Ishikawa (cell line): ENCODE results near the gene CTXN1.

Experiments used
- CEBPB ChIP-seq: IDR thresholded peaks from 2 replicates; pipeline ENCODE4 v1.6.1; 2012
- CREB1 ChIP-seq: IDR thresholded peaks from 2 replicates; pipeline ENCODE4 v1.6.1; 2012; ENCODE audit warnings: low read depth
- EGR1 ChIP-seq: IDR thresholded peaks from 2 replicates; pipeline ENCODE4 v1.6.1; 2012
- EP300 ChIP-seq: IDR thresholded peaks from 2 replicates; pipeline ENCODE4 v1.6.1; 2012; ENCODE audit warnings: borderline replicate concordance
- FOXM1 ChIP-seq: IDR thresholded peaks from 2 replicates; pipeline ENCODE4 v1.6.1; 2012; ENCODE audit warnings: low read depth, borderline replicate concordance
- MAX ChIP-seq: IDR thresholded peaks from 2 replicates; pipeline ENCODE4 v1.6.1; 2012
- NFIC ChIP-seq: IDR thresholded peaks from 2 replicates; pipeline ENCODE4 v1.6.1; 2012
- RAD21 ChIP-seq: IDR thresholded peaks from 2 replicates; pipeline ENCODE4 v1.6.1; 2012; ENCODE audit warnings: low read depth
- REST ChIP-seq: IDR thresholded peaks from 2 replicates; pipeline ENCODE4 v1.6.1; 2012; ENCODE audit warnings: low read depth, mild to moderate bottlenecking
- TAF1 ChIP-seq: IDR thresholded peaks from 2 replicates; pipeline ENCODE4 v1.6.1; 2012; ENCODE audit warnings: low read depth, mild to moderate bottlenecking
- TCF12 ChIP-seq: IDR thresholded peaks from 2 replicates; pipeline ENCODE4 v1.6.1; 2012; ENCODE audit warnings: low read depth
- TEAD4 ChIP-seq: IDR thresholded peaks from 2 replicates; pipeline ENCODE4 v1.6.1; 2012
- USF1 ChIP-seq: IDR thresholded peaks from 2 replicates; pipeline ENCODE4 v1.6.1; 2012
- YY1 ChIP-seq: IDR thresholded peaks from 2 replicates; pipeline ENCODE4 v1.6.1; 2012; ENCODE audit warnings: low read depth
- ZBTB7A ChIP-seq: IDR thresholded peaks from 2 replicates; pipeline ENCODE4 v1.6.1; 2012; ENCODE audit warnings: low read depth

CTXN1 gene

GRCh38 chr19:7908078-7908699 lies 17.7 kb downstream of the CTXN1 start:
- TF ChIP-seq USF1 (no peak), CEBPB (no peak), EGR1 (no peak), NFIC (no peak)

- no peak for TF ChIP-seq CREB1
- no peak for TF ChIP-seq REST
- TF ChIP-seq YY1 = no peak
- no peak for TF ChIP-seq EP300
- TF ChIP-seq FOXM1 = no peak
- TF ChIP-seq CEBPB = no peak
- no peak for TF ChIP-seq ZBTB7A
- no peak for TF ChIP-seq RAD21
- no peak for TF ChIP-seq NFIC
- TF ChIP-seq MAX = no peak
- TF ChIP-seq TAF1 = no peak
Measured at GRCh38 chr19:7907544-7907943, 18.4 kb downstream of the CTXN1 start.

- TF ChIP-seq CEBPB = no peak
Measured at GRCh38 chr19:7907122-7907521, 18.8 kb downstream of the CTXN1 start.

GRCh38 chr19:7905859-7906258 lies 20.1 kb downstream of the CTXN1 start:
- no peak for TF ChIP-seq RAD21
- TF ChIP-seq FOXM1 = no peak
- TF ChIP-seq NFIC = no peak
- TF ChIP-seq TEAD4 = no peak
- TF ChIP-seq EP300 = no peak
- no peak for TF ChIP-seq CEBPB

- TF ChIP-seq REST (no peak), ZBTB7A (no peak), TCF12 (no peak), CREB1 (no peak), USF1 (no peak), TAF1 (no peak), YY1 (no peak), TEAD4 (no peak), FOXM1 (no peak), NFIC (no peak), RAD21 (no peak), MAX (no peak)
Measured at GRCh38 chr19:7905268-7905667, 20.7 kb downstream of the CTXN1 start.

- TF ChIP-seq NFIC = no peak
- peak; percentile 86 for TF ChIP-seq ZBTB7A
Measured at GRCh38 chr19:7904074-7905020, 21.6 kb downstream of the CTXN1 start.
